WTC11 (cell line): Measurements from ENCODE around the gene MRPL14. TPM values are rescaled to one million over a fixed set of nuclear protein-coding genes. Genes with fewer than 3 reads are reported as not detected.
A peak's percentile ranks its signal among the peaks of the same experiment; 100 is the strongest.

Experiments used
- ATAC-seq: fragments of 200-7000 bp; cut with Tn5 transposase; 2 replicates; pipeline ENCODE4 v1.10.0; 2021; ENCODE audit warnings: mild to moderate bottlenecking, moderate library complexity
- CTCF ChIA-PET: fragments of 300-600 bp; sonication (Branson Sonifier 250); formaldehyde crosslinking; loops from one replicate; lab custom pipeline; 2021; ENCODE audit warnings: antibody characterized with exemption; lab: Charles Lee
- POLR2A ChIA-PET: fragments of 350-600 bp; sonication (Branson Sonifier 250); formaldehyde crosslinking; loops from one replicate; lab custom pipeline; 2021; ENCODE audit warnings: antibody characterized with exemption; lab: Charles Lee
- DNase-seq: peaks from one replicate; pipeline ENCODE4 v3.0.0; 2021; ENCODE audit warnings: low spot score
- H3K27ac Mint-ChIP-seq: 2 replicates; pipeline ENCODE4 v1.8.0; 2021; ENCODE audit warnings: mixed read lengths
- H3K27me3 Mint-ChIP-seq: 2 replicates; pipeline ENCODE4 v1.8.0; 2021; ENCODE audit warnings: low read depth, mild to moderate bottlenecking, moderate library complexity, mixed read lengths
- H3K36me3 Mint-ChIP-seq: 2 replicates; pipeline ENCODE4 v1.8.0; 2021; ENCODE audit warnings: mixed read lengths
- H3K4me1 Mint-ChIP-seq: 2 replicates; pipeline ENCODE4 v1.8.0; 2022; ENCODE audit warnings: mixed read lengths
- H3K4me3 Mint-ChIP-seq: 2 replicates; pipeline ENCODE4 v1.8.0; 2021; ENCODE audit warnings: mild to moderate bottlenecking, moderate library complexity, mixed read lengths
- H3K9me3 Mint-ChIP-seq: 2 replicates; pipeline ENCODE4 v1.8.0; 2021; ENCODE audit warnings: mixed read lengths
- SP1 ChIP-seq: sonication (generic); formaldehyde crosslinking; conservative IDR thresholded peaks from 2 replicates; pipeline ENCODE4 v1.8.1; 2022; ENCODE audit warnings: missing genetic modification reagents
- ZBTB21 ChIP-seq: sonication (generic); formaldehyde crosslinking; IDR thresholded peaks from 2 replicates; pipeline ENCODE4 v1.8.1; 2023; ENCODE audit warnings: mild to moderate bottlenecking, missing genetic modification reagents, borderline replicate concordance
- ZNF138 ChIP-seq: sonication (generic); formaldehyde crosslinking; conservative IDR thresholded peaks from 2 replicates; pipeline ENCODE4 v1.8.1; 2022; ENCODE audit warnings: mild to moderate bottlenecking, moderate library complexity, missing genetic modification reagents
- ZNF232 ChIP-seq: sonication (generic); formaldehyde crosslinking; IDR thresholded peaks from 2 replicates; pipeline ENCODE4 v1.8.0; 2022; ENCODE audit warnings: mild to moderate bottlenecking, missing genetic modification reagents
- ZNF317 ChIP-seq: sonication (generic); formaldehyde crosslinking; IDR thresholded peaks from 2 replicates; pipeline ENCODE4 v1.8.1; 2023; ENCODE audit warnings: low read depth, mild to moderate bottlenecking, moderate library complexity, missing genetic modification reagents, borderline replicate concordance
- total RNA-seq: library from RNA; stranded (reverse); gene quantifications from 3 replicates; pipeline ENCODE4 v1.2.3, GENCODE V29; 2021
- TF ChIP-seq, protein P1 (sequence below): sonication (generic); formaldehyde crosslinking; IDR thresholded peaks from 2 replicates; pipeline ENCODE4 v1.8.0; 2023; ENCODE audit warnings: mild to moderate bottlenecking, missing genetic modification reagents
- TF ChIP-seq, protein P2 (sequence below): fragments of 250-450 bp; sonication (Bioruptor Pico); conservative IDR thresholded peaks from 2 replicates; pipeline ENCODE4 v1.9.0; 2021; ENCODE audit warnings: mild to moderate bottlenecking
- TF ChIP-seq, protein P3 (sequence below): sonication (generic); formaldehyde crosslinking; IDR thresholded peaks from 2 replicates; pipeline ENCODE4 v1.8.1; 2023; ENCODE audit warnings: mild to moderate bottlenecking, missing genetic modification reagents, moderate library complexity
- TF ChIP-seq, protein P4 (sequence below): sonication (generic); formaldehyde crosslinking; IDR thresholded peaks from 2 replicates; pipeline ENCODE4 v1.8.0; 2022; ENCODE audit warnings: mild to moderate bottlenecking, missing genetic modification reagents
- TF ChIP-seq, protein P5 (sequence below): fragments of 250-450 bp; sonication (Bioruptor Pico); IDR thresholded peaks from 2 replicates; pipeline ENCODE4 v2.1.2; 2022; ENCODE audit warnings: mild to moderate bottlenecking, moderate library complexity
- TF ChIP-seq, protein P6 (sequence below): sonication (generic); formaldehyde crosslinking; conservative IDR thresholded peaks from 2 replicates; pipeline ENCODE4 v1.8.1; 2023; ENCODE audit warnings: mild to moderate bottlenecking, low read depth, missing genetic modification reagents, moderate library complexity
- TF ChIP-seq, protein P7 (sequence below): sonication (generic); formaldehyde crosslinking; IDR thresholded peaks from 2 replicates; pipeline ENCODE4 v1.8.0; 2022; ENCODE audit warnings: missing genetic modification reagents
- TF ChIP-seq, protein P8 (sequence below): sonication (generic); formaldehyde crosslinking; IDR thresholded peaks from 2 replicates; pipeline ENCODE4 v1.8.0; 2022; ENCODE audit warnings: mild to moderate bottlenecking, missing genetic modification reagents
- TF ChIP-seq, protein P9 (sequence below): sonication (generic); formaldehyde crosslinking; IDR thresholded peaks from 2 replicates; pipeline ENCODE4 v1.8.0; 2023; ENCODE audit warnings: missing genetic modification reagents, mild to moderate bottlenecking, borderline replicate concordance

The MRPL14 gene
- total RNA-seq, 1 experiment from 2014 or later, result 74.2 TPM

DNA sequence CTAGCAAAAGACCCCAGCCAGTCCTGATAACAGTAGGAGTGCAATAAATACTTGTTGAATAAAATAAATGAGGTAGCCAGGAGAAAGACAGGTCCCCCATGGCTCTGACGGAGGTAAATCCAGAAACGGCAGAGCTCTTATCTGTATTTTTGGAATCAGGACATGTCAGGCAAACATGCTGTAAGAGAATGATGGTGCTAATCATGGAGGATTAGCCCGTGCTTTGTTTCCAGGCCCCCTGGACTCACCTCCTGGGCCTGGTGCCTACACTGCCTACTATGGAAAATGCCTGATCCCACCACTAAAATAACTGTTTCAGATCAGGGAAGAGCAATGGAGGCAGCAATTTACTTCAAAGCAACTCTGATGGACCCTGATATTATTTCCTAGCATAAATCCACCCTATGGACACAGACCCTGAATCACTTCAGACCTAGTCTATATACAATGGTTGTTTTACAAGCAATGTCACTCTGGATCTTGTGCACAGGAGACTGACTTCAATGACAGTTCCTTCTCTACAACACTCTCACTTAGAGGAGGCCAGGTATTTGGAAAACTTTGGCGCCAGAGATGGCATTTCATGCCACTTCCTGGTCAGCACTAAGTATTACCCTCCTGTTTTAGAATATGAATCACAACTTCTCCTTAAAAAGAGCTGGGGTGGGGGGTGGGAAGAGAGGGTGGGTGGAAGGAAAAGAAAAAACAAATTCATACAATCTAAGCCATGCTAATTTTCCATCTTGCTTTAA is 6.4 kb downstream of the MRPL14 start:
- Mint-ChIP-seq H3K27ac (peak overlapping the region; percentile 63), H3K27me3 (no peaks in the 10 kb centered on the region), H3K36me3 (peaks cover 2% of the 10 kb centered on the region), H3K4me3 (no peak overlapping the region), H3K9me3 (no peaks in the 10 kb centered on the region), H3K4me1 (peaks cover 62% of the 10 kb centered on the region)
- ATAC-seq (no peak), DNase-seq (no peak)
- TF ChIP-seq SP1, result no peak
- no peak for TF ChIP-seq ZNF232
- no peak for TF ChIP-seq ZNF317 (CRISPR knock-in tag)
- TF ChIP-seq, protein P1, sequence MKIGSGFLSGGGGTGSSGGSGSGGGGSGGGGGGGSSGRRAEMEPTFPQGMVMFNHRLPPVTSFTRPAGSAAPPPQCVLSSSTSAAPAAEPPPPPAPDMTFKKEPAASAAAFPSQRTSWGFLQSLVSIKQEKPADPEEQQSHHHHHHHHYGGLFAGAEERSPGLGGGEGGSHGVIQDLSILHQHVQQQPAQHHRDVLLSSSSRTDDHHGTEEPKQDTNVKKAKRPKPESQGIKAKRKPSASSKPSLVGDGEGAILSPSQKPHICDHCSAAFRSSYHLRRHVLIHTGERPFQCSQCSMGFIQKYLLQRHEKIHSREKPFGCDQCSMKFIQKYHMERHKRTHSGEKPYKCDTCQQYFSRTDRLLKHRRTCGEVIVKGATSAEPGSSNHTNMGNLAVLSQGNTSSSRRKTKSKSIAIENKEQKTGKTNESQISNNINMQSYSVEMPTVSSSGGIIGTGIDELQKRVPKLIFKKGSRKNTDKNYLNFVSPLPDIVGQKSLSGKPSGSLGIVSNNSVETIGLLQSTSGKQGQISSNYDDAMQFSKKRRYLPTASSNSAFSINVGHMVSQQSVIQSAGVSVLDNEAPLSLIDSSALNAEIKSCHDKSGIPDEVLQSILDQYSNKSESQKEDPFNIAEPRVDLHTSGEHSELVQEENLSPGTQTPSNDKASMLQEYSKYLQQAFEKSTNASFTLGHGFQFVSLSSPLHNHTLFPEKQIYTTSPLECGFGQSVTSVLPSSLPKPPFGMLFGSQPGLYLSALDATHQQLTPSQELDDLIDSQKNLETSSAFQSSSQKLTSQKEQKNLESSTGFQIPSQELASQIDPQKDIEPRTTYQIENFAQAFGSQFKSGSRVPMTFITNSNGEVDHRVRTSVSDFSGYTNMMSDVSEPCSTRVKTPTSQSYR (CRISPR knock-in tag), result no peak
- TF ChIP-seq, protein P2, sequence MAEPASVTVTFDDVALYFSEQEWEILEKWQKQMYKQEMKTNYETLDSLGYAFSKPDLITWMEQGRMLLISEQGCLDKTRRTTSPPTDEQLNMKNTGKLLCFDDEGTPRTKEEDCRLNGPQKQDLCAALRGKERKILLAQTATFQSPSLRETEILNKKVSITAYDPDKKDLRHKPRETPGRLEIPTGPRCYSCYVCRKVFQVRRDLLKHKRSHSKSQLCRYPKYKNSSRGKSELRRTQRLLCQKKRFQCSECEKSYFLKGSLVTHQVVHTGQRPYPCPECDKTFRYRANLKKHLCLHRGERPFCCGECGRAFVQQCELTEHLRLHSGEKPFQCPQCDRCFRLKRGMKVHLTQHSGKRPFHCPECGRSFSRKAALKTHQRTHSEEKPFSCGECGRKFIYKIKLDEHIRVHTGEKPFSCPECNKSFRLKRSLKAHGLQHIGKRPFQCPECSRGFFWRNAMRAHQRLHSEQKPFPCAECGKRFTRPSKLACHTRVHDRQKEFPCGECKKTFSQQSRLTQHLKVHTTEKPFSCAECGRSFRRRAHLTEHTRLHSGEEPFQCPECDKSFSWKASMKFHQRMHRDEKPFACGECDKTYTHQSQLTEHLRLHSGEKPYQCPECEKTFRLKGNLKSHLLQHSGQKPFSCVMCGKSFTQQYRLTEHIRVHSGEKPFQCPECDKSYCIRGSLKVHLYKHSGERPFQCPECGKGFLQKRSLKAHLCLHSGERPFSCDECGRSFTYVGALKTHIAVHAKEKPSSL (CRISPR knock-in tag), result no peak
- TF ChIP-seq, protein P3, sequence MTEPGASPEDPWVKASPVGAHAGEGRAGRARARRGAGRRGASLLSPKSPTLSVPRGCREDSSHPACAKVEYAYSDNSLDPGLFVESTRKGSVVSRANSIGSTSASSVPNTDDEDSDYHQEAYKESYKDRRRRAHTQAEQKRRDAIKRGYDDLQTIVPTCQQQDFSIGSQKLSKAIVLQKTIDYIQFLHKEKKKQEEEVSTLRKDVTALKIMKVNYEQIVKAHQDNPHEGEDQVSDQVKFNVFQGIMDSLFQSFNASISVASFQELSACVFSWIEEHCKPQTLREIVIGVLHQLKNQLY (CRISPR knock-in tag), result no peak
- TF ChIP-seq, protein P4, sequence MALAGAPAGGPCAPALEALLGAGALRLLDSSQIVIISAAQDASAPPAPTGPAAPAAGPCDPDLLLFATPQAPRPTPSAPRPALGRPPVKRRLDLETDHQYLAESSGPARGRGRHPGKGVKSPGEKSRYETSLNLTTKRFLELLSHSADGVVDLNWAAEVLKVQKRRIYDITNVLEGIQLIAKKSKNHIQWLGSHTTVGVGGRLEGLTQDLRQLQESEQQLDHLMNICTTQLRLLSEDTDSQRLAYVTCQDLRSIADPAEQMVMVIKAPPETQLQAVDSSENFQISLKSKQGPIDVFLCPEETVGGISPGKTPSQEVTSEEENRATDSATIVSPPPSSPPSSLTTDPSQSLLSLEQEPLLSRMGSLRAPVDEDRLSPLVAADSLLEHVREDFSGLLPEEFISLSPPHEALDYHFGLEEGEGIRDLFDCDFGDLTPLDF (CRISPR knock-in tag), result no peak
- TF ChIP-seq, protein P5, sequence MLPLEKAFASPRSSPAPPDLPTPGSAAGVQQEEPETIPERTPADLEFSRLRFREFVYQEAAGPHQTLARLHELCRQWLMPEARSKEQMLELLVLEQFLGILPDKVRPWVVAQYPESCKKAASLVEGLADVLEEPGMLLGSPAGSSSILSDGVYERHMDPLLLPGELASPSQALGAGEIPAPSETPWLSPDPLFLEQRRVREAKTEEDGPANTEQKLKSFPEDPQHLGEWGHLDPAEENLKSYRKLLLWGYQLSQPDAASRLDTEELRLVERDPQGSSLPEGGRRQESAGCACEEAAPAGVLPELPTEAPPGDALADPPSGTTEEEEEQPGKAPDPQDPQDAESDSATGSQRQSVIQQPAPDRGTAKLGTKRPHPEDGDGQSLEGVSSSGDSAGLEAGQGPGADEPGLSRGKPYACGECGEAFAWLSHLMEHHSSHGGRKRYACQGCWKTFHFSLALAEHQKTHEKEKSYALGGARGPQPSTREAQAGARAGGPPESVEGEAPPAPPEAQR (CRISPR knock-in tag), result no peak
- no peak for TF ChIP-seq ZNF138 (CRISPR knock-in tag)
- TF ChIP-seq ZBTB21 (CRISPR knock-in tag), result no peak
- TF ChIP-seq, protein P6, sequence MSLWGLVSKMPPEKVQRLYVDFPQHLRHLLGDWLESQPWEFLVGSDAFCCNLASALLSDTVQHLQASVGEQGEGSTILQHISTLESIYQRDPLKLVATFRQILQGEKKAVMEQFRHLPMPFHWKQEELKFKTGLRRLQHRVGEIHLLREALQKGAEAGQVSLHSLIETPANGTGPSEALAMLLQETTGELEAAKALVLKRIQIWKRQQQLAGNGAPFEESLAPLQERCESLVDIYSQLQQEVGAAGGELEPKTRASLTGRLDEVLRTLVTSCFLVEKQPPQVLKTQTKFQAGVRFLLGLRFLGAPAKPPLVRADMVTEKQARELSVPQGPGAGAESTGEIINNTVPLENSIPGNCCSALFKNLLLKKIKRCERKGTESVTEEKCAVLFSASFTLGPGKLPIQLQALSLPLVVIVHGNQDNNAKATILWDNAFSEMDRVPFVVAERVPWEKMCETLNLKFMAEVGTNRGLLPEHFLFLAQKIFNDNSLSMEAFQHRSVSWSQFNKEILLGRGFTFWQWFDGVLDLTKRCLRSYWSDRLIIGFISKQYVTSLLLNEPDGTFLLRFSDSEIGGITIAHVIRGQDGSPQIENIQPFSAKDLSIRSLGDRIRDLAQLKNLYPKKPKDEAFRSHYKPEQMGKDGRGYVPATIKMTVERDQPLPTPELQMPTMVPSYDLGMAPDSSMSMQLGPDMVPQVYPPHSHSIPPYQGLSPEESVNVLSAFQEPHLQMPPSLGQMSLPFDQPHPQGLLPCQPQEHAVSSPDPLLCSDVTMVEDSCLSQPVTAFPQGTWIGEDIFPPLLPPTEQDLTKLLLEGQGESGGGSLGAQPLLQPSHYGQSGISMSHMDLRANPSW (CRISPR knock-in tag), result no peak
- TF ChIP-seq, protein P7, sequence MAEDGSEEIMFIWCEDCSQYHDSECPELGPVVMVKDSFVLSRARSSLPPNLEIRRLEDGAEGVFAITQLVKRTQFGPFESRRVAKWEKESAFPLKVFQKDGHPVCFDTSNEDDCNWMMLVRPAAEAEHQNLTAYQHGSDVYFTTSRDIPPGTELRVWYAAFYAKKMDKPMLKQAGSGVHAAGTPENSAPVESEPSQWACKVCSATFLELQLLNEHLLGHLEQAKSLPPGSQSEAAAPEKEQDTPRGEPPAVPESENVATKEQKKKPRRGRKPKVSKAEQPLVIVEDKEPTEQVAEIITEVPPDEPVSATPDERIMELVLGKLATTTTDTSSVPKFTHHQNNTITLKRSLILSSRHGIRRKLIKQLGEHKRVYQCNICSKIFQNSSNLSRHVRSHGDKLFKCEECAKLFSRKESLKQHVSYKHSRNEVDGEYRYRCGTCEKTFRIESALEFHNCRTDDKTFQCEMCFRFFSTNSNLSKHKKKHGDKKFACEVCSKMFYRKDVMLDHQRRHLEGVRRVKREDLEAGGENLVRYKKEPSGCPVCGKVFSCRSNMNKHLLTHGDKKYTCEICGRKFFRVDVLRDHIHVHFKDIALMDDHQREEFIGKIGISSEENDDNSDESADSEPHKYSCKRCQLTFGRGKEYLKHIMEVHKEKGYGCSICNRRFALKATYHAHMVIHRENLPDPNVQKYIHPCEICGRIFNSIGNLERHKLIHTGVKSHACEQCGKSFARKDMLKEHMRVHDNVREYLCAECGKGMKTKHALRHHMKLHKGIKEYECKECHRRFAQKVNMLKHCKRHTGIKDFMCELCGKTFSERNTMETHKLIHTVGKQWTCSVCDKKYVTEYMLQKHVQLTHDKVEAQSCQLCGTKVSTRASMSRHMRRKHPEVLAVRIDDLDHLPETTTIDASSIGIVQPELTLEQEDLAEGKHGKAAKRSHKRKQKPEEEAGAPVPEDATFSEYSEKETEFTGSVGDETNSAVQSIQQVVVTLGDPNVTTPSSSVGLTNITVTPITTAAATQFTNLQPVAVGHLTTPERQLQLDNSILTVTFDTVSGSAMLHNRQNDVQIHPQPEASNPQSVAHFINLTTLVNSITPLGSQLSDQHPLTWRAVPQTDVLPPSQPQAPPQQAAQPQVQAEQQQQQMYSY (CRISPR knock-in tag), result no peak
- TF ChIP-seq, protein P8, sequence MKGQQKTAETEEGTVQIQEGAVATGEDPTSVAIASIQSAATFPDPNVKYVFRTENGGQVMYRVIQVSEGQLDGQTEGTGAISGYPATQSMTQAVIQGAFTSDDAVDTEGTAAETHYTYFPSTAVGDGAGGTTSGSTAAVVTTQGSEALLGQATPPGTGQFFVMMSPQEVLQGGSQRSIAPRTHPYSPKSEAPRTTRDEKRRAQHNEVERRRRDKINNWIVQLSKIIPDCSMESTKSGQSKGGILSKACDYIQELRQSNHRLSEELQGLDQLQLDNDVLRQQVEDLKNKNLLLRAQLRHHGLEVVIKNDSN (CRISPR knock-in tag), result no peak
- TF ChIP-seq, protein P9, sequence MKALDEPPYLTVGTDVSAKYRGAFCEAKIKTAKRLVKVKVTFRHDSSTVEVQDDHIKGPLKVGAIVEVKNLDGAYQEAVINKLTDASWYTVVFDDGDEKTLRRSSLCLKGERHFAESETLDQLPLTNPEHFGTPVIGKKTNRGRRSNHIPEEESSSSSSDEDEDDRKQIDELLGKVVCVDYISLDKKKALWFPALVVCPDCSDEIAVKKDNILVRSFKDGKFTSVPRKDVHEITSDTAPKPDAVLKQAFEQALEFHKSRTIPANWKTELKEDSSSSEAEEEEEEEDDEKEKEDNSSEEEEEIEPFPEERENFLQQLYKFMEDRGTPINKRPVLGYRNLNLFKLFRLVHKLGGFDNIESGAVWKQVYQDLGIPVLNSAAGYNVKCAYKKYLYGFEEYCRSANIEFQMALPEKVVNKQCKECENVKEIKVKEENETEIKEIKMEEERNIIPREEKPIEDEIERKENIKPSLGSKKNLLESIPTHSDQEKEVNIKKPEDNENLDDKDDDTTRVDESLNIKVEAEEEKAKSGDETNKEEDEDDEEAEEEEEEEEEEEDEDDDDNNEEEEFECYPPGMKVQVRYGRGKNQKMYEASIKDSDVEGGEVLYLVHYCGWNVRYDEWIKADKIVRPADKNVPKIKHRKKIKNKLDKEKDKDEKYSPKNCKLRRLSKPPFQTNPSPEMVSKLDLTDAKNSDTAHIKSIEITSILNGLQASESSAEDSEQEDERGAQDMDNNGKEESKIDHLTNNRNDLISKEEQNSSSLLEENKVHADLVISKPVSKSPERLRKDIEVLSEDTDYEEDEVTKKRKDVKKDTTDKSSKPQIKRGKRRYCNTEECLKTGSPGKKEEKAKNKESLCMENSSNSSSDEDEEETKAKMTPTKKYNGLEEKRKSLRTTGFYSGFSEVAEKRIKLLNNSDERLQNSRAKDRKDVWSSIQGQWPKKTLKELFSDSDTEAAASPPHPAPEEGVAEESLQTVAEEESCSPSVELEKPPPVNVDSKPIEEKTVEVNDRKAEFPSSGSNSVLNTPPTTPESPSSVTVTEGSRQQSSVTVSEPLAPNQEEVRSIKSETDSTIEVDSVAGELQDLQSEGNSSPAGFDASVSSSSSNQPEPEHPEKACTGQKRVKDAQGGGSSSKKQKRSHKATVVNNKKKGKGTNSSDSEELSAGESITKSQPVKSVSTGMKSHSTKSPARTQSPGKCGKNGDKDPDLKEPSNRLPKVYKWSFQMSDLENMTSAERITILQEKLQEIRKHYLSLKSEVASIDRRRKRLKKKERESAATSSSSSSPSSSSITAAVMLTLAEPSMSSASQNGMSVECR (CRISPR knock-in tag), result no peak
- ChIA-PET CTCF (interaction anchor here (1.2 to 1.7 kb wide), 6 partner anchors 10 to 65 kb away, joined by 3 to 9 read pairs (median 5); no protein-coding TSS in a partner anchor), POLR2A (interaction anchor here (0.7 kb wide), 1 partner anchor 18 kb away, joined by 3 read pairs; no protein-coding TSS in a partner anchor)
